GM12878 (cell line): ENCODE data around the gene ARFIP1.

Source experiments
- ASH2L ChIP-seq: fragments of 300-600, 200-600 bp; sonication (generic); IDR thresholded peaks from 2 replicates; pipeline ENCODE4 v1.6.1; 2017; ENCODE audit warnings: low read depth, mild to moderate bottlenecking, borderline replicate concordance
- CEBPB ChIP-seq, 2 experiments: fragments of 150-350 bp in 1 of 2; IDR thresholded peaks; 2 replicates each; pipeline ENCODE4 v1.6.1; 2012 to 2014; ENCODE audit warnings: low read depth in 2 of 2, low read length in 2 of 2, borderline replicate concordance in 1 of 2, inconsistent platforms in 1 of 2
- CREB1 ChIP-seq: IDR thresholded peaks from 2 replicates; pipeline ENCODE4 v1.6.1; 2012; ENCODE audit warnings: low read depth, mild to moderate bottlenecking, inconsistent platforms
- HDGF ChIP-seq: fragments of 450-650 bp; IDR thresholded peaks from 2 replicates; pipeline ENCODE4 v1.6.1; 2016; ENCODE audit warnings: antibody characterized with exemption
- NFYB ChIP-seq: IDR thresholded peaks from 2 replicates; pipeline ENCODE4 v1.6.1; 2011; ENCODE audit warnings: low read depth, mild to moderate bottlenecking, low read length, improper control_type of control experiment, moderate library complexity; ENCODE audit not compliant: insufficient read depth
- POLR2A ChIP-seq: IDR thresholded peaks from 2 replicates; pipeline ENCODE4 v1.6.1; 2011; ENCODE audit warnings: low read depth, mild to moderate bottlenecking, low read length
- RFX5 ChIP-seq: IDR thresholded peaks from 2 replicates; pipeline ENCODE4 v1.6.1; 2011; ENCODE audit warnings: low read depth, low read length, improper control_type of control experiment
- TF ChIP-seq, protein P1 (sequence below), 3 experiments: IDR thresholded peaks in 2 of 3; conservative IDR thresholded peaks in 1 of 3; 2 replicates each; pipeline ENCODE4 v1.5.1; 2011; ENCODE audit warnings: low read depth in 3 of 3, low read length in 3 of 3, mild to moderate bottlenecking in 3 of 3, control low read depth in 2 of 3, moderate library complexity in 2 of 3, inconsistent platforms in 1 of 3, mixed read lengths in 1 of 3; ENCODE audit not compliant: control insufficient read depth in 2 of 3, insufficient read depth in 1 of 3; ENCODE audit errors: extremely low read depth in 1 of 3
- TF ChIP-seq, protein P2 (sequence below): fragments of 450-650 bp; formaldehyde crosslinking; IDR thresholded peaks from 2 replicates; pipeline ENCODE4 v1.5.0; 2022; ENCODE audit warnings: mild to moderate bottlenecking, missing genetic modification characterization
- TF ChIP-seq, protein P3 (sequence below): IDR thresholded peaks from 2 replicates; pipeline ENCODE4 v1.6.1; 2012; ENCODE audit warnings: low read depth, low read length, improper control_type of control experiment

GRCh38 chr4:152892974-152893373 is 113.2 kb downstream of the ARFIP1 start:
- TF ChIP-seq, protein P1, sequence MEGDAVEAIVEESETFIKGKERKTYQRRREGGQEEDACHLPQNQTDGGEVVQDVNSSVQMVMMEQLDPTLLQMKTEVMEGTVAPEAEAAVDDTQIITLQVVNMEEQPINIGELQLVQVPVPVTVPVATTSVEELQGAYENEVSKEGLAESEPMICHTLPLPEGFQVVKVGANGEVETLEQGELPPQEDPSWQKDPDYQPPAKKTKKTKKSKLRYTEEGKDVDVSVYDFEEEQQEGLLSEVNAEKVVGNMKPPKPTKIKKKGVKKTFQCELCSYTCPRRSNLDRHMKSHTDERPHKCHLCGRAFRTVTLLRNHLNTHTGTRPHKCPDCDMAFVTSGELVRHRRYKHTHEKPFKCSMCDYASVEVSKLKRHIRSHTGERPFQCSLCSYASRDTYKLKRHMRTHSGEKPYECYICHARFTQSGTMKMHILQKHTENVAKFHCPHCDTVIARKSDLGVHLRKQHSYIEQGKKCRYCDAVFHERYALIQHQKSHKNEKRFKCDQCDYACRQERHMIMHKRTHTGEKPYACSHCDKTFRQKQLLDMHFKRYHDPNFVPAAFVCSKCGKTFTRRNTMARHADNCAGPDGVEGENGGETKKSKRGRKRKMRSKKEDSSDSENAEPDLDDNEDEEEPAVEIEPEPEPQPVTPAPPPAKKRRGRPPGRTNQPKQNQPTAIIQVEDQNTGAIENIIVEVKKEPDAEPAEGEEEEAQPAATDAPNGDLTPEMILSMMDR (IDR thresholded peaks at IDR 0.05 in 2 of 3, conservative IDR thresholded peaks at IDR 0.05 in 1 of 3; ENCODE audit: control insufficient read depth in 2 of 3, extremely low read depth in 1 of 3, insufficient read depth in 1 of 3, low read depth in 3 of 3, low read length in 3 of 3): no peak
- TF ChIP-seq, protein P2, sequence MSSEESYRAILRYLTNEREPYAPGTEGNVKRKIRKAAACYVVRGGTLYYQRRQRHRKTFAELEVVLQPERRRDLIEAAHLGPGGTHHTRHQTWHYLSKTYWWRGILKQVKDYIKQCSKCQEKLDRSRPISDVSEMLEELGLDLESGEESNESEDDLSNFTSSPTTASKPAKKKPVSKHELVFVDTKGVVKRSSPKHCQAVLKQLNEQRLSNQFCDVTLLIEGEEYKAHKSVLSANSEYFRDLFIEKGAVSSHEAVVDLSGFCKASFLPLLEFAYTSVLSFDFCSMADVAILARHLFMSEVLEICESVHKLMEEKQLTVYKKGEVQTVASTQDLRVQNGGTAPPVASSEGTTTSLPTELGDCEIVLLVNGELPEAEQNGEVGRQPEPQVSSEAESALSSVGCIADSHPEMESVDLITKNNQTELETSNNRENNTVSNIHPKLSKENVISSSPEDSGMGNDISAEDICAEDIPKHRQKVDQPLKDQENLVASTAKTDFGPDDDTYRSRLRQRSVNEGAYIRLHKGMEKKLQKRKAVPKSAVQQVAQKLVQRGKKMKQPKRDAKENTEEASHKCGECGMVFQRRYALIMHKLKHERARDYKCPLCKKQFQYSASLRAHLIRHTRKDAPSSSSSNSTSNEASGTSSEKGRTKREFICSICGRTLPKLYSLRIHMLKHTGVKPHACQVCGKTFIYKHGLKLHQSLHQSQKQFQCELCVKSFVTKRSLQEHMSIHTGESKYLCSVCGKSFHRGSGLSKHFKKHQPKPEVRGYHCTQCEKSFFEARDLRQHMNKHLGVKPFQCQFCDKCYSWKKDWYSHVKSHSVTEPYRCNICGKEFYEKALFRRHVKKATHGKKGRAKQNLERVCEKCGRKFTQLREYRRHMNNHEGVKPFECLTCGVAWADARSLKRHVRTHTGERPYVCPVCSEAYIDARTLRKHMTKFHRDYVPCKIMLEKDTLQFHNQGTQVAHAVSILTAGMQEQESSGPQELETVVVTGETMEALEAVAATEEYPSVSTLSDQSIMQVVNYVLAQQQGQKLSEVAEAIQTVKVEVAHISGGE (CRISPR knock-in tag): no peak
- no peak for TF ChIP-seq HDGF
- no peak for TF ChIP-seq ASH2L
- TF ChIP-seq CEBPB (IDR thresholded peaks at IDR 0.05; ENCODE audit: borderline replicate concordance in 1 of 2, low read depth in 2 of 2, low read length in 2 of 2): no peak
- TF ChIP-seq, protein P3, sequence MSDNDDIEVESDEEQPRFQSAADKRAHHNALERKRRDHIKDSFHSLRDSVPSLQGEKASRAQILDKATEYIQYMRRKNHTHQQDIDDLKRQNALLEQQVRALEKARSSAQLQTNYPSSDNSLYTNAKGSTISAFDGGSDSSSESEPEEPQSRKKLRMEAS: no peak
- TF ChIP-seq RFX5: no peak
- TF ChIP-seq POLR2A: no peak
- TF ChIP-seq CREB1: no peak
- TF ChIP-seq NFYB: no peak
